WI38 (cell line): ENCODE results near the gene NEUROD1.

Source experiments
- H3K4me3 ChIP-seq: 2 replicates; pipeline ENCODE4 v1.5.1; 2011; ENCODE audit warnings: low read depth, mild to moderate bottlenecking, control low read depth, low read length
- CTCF ChIP-seq: IDR thresholded peaks from 2 replicates; pipeline ENCODE4 v1.5.1; 2012; ENCODE audit warnings: low read depth, mild to moderate bottlenecking, control low read depth, low read length

Gene NEUROD1

GRCh38 chr2:181677912-181678586, 2.3 kb downstream of the NEUROD1 start:
- H3K4me3 ChIP-seq: no peak overlapping the region
- TF ChIP-seq CTCF: no peak

GRCh38 chr2:181675254-181675653, 5.1 kb downstream of the NEUROD1 start:
- no peak overlapping the region for H3K4me3 ChIP-seq
- TF ChIP-seq CTCF: no peak

GRCh38 chr2:181674461-181674860, 5.9 kb downstream of the NEUROD1 start:
- no peak for TF ChIP-seq CTCF
- no peak overlapping the region for H3K4me3 ChIP-seq

GRCh38 chr2:181673173-181673572, 7.1 kb downstream of the NEUROD1 start:
- TF ChIP-seq CTCF: no peak
- no peak overlapping the region for H3K4me3 ChIP-seq

GRCh38 chr2:181672255-181673008, 7.9 kb downstream of the NEUROD1 start:
- TF ChIP-seq CTCF: no peak
- H3K4me3 ChIP-seq: no peak overlapping the region

- no peak overlapping the region for H3K4me3 ChIP-seq
Observed at GRCh38 chr2:181670632-181671031, 9.7 kb downstream of the NEUROD1 start.

More at GRCh38 chr2:181670632-181671031, 9.7 kb downstream of the NEUROD1 start:
- TF ChIP-seq CTCF: no peak
